GM15510 (cell line): ENCODE results near the gene RCOR2.

Source experiments
- POLR2A ChIP-seq: IDR thresholded peaks from 3 replicates; pipeline ENCODE4 v1.6.1; 2011; ENCODE audit warnings: borderline replicate concordance; ENCODE audit not compliant: insufficient read length; ENCODE audit errors: extremely low read depth

The RCOR2 gene

GRCh38 chr11:63916837-63917691 lies at the start of gene RCOR2:
RCOR2 (minus strand) TSS chr11:63917164; CDS start chr11:63916456, 708 bp downstream.
- no peak for TF ChIP-seq POLR2A

GRCh38 chr11:63966444-63966843 lies 49.5 kb upstream of the RCOR2 start:
- TF ChIP-seq POLR2A: no peak

GRCh38 chr11:63961608-63962412 lies 44.8 kb upstream of the RCOR2 start:
- no peak for TF ChIP-seq POLR2A

GRCh38 chr11:63958008-63958407 lies 41.0 kb upstream of the RCOR2 start:
- TF ChIP-seq POLR2A: no peak

GRCh38 chr11:63952570-63952969 lies 35.6 kb upstream of the RCOR2 start:
- TF ChIP-seq POLR2A: no peak

GRCh38 chr11:63951779-63952536 lies 35.0 kb upstream of the RCOR2 start:
- TF ChIP-seq POLR2A: no peak

- no peak for TF ChIP-seq POLR2A
These were observed 28.7 kb upstream of the RCOR2 start for GRCh38 chr11:63945477-63946163.

- no peak for TF ChIP-seq POLR2A
These were observed 28.0 kb upstream of the RCOR2 start for GRCh38 chr11:63944987-63945386.

GRCh38 chr11:63942803-63943202 lies 25.8 kb upstream of the RCOR2 start:
- no peak for TF ChIP-seq POLR2A

GRCh38 chr11:63941901-63942300 lies 24.9 kb upstream of the RCOR2 start:
- no peak for TF ChIP-seq POLR2A

- no peak for TF ChIP-seq POLR2A
These were observed 23.8 kb upstream of the RCOR2 start for GRCh38 chr11:63940786-63941185.

GRCh38 chr11:63939397-63939891 lies 22.5 kb upstream of the RCOR2 start:
- TF ChIP-seq POLR2A: no peak

GRCh38 chr11:63938479-63939396 lies 21.8 kb upstream of the RCOR2 start, which contains the start of gene NAA40:
NAA40 (plus strand) TSS chr11:63939002; CDS start chr11:63939097, 95 bp downstream.
- TF ChIP-seq POLR2A: peak; percentile 63
